Measurements from ENCODE around the gene KLK13. TPM values are rescaled to one million over a fixed set of nuclear protein-coding genes. Genes with fewer than 3 reads are reported as not detected.

The KLK13 gene
- total and polyA plus RNA-seq, 10 donors = 0.13 TPM; not detected in 9

DNA sequence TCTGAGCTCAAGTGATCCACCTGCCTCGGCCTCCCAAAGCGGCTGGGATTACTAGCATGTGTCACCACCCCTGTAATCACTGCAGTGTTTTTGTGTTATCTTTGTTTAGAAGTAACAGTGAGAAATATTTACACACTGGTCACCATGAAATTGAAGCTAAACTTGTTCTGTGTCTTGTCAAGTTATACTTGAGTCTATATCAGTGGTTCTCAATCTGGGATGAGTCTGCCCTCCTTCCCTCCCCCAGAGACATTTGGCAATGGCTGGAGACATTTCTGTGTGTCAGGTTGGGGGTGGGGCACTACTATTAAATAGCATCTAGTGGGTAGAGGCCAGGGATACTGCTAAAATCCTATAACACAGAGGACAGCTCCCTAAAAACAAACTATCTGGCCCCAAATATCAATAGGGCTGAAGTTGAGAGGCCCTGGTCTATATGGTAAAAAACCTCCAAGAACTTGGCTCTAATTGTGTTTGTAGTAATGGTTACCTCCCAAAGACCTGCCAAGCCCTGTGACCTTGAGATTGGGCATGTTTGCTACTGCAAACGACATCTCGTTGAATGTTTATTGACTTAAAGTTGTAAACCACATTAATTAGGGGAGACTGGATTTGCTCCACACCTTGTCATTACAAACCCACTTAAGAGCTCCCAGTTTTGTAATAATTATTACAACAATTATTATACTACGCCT is 36.4 kb upstream of the KLK13 start:
- intact Hi-C loops (cut with DNase I; ENCODE audit: low total_unique reads) = no loop called here
- Histone ChIP-seq H3K36me3 (peaks cover 0 to 82% (median 36%) of the 10 kb centered on the region in 6 donors), H3K4me3 (no peak overlapping the region), H3K27me3 (replicated peaks in 1 of 7) (no peaks in the 10 kb centered on the region), H3K27ac (no peak overlapping the region), H3K4me1 (peaks cover 0 to 55% (median 18%) of the 10 kb centered on the region in 6 donors), H3K9me3 (no peaks in the 10 kb centered on the region)
- no peak for DNase-seq
- TF ChIP-seq, protein P1, sequence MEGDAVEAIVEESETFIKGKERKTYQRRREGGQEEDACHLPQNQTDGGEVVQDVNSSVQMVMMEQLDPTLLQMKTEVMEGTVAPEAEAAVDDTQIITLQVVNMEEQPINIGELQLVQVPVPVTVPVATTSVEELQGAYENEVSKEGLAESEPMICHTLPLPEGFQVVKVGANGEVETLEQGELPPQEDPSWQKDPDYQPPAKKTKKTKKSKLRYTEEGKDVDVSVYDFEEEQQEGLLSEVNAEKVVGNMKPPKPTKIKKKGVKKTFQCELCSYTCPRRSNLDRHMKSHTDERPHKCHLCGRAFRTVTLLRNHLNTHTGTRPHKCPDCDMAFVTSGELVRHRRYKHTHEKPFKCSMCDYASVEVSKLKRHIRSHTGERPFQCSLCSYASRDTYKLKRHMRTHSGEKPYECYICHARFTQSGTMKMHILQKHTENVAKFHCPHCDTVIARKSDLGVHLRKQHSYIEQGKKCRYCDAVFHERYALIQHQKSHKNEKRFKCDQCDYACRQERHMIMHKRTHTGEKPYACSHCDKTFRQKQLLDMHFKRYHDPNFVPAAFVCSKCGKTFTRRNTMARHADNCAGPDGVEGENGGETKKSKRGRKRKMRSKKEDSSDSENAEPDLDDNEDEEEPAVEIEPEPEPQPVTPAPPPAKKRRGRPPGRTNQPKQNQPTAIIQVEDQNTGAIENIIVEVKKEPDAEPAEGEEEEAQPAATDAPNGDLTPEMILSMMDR (IDR thresholded peaks at IDR 0.05 in 8 of 11, conservative IDR thresholded peaks at IDR 0.05 in 3 of 11) = no peak
- TF ChIP-seq POLR2AphosphoS5 (IDR thresholded peaks at IDR 0.05) (no peak), POLR2A (IDR thresholded peaks at IDR 0.05) (no peak)
- 81 to 88% (median 87%) methylated on average over 5 of the region's 5 CpGs for WGBS, 5 donors

GRCh38 chr19:51100601-51101000 is 35.7 kb upstream of the KLK13 start:
- no peak overlapping the region for H3K27ac ChIP-seq
- TF ChIP-seq, protein P1 (IDR thresholded peaks at IDR 0.05 in 8 of 11, conservative IDR thresholded peaks at IDR 0.05 in 3 of 11) = no peak
- TF ChIP-seq POLR2AphosphoS5 (IDR thresholded peaks at IDR 0.05) = no peak
- TF ChIP-seq POLR2A (IDR thresholded peaks at IDR 0.05) = no peak
- 62 to 83% (median 72%) methylated on average over 3 of the region's 3 CpGs for WGBS, 5 donors
- H3K36me3 ChIP-seq = peaks cover 0 to 84% (median 36%) of the 10 kb centered on the region in 6 donors
- peaks cover 0 to 48% (median 18%) of the 10 kb centered on the region in 6 donors for H3K4me1 ChIP-seq
- no peak overlapping the region for H3K4me3 ChIP-seq
- H3K27me3 ChIP-seq (replicated peaks in 1 of 7) = no peaks in the 10 kb centered on the region
- intact Hi-C loops (cut with DNase I; ENCODE audit: low total_unique reads) = no loop called here
- no peaks in the 10 kb centered on the region for H3K9me3 ChIP-seq
- DNase-seq = no peak

GRCh38 chr19:51099047-51099382 is 34.1 kb upstream of the KLK13 start:
- Histone ChIP-seq H3K4me3 (peak overlapping the region in 3 of 8 donors; percentile 15 to 43 (median 21)), H3K9me3 (no peaks in the 10 kb centered on the region), H3K36me3 (peaks cover 0 to 76% (median 35%) of the 10 kb centered on the region in 6 donors), H3K27me3 (replicated peaks in 1 of 7) (no peaks in the 10 kb centered on the region), H3K27ac (peak overlapping the region in 3 of 8 donors; percentile 28 to 84 (median 45)), H3K4me1 (peaks cover 0 to 45% (median 19%) of the 10 kb centered on the region in 6 donors)
- no peak for DNase-seq
- 72 to 81% (median 78%) methylated on average over 11 to 22 of the region's 22 CpGs for WGBS, 5 donors
- TF ChIP-seq, protein P1 (IDR thresholded peaks at IDR 0.05 in 8 of 11, conservative IDR thresholded peaks at IDR 0.05 in 3 of 11) = no peak
- TF ChIP-seq POLR2A (IDR thresholded peaks at IDR 0.05) = no peak
- no peak for TF ChIP-seq POLR2AphosphoS5 (IDR thresholded peaks at IDR 0.05)
- intact Hi-C loops (cut with DNase I; ENCODE audit: low total_unique reads) = no loop called here

DNA sequence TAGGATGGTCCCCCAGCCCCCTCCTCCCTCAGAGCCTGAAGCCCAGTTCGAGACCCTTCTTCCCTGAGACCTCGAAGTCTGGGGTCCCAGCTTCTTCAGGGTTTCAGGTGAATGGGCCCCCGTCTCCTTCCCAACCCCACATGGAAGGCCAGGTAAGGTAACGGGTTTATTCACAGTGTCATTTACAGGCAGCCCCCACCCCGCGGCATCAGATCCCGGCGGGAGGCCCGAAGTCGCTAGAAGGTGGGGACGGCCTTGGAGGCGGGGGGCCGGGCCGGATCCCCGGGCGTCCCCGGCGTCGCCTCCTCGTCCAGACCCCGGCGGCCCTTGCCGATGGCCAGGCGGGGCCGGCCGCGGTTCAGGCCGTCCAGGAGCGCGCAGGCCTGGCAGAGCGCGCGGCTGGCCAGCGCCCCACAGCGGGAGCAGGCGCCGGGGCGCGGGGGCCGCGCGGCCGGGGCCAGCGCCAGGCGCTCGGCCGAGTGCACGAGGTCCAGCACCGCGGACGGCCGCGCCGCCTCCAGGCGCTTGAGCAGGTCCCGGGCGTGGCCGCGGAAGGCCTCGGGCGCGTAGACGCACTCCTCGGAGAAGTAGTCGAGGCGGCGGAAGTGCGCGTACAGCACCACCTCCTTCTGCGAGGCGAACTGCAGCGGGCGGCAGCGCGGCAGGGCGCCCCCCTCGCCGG is 33.6 kb upstream of the KLK13 start:
- H3K4me3 ChIP-seq = peak overlapping the region in 3 of 8 donors; percentile 15 to 43 (median 21)
- H3K27ac ChIP-seq = peak overlapping the region in 3 of 8 donors; percentile 28 to 84 (median 45)
- DNase-seq = peak; percentile 83
- no peaks in the 10 kb centered on the region for H3K9me3 ChIP-seq
- 65 to 91% (median 81%) methylated on average over 24 to 78 of the region's 78 CpGs for WGBS, 5 donors
- TF ChIP-seq, protein P1 (IDR thresholded peaks at IDR 0.05 in 8 of 11, conservative IDR thresholded peaks at IDR 0.05 in 3 of 11) = peak in 2 of 11 experiments; percentile 23 to 33
- TF ChIP-seq POLR2A (IDR thresholded peaks at IDR 0.05) (no peak), POLR2AphosphoS5 (IDR thresholded peaks at IDR 0.05) (peak in 2 of 3 donors; percentile 12 to 48)
- H3K36me3 ChIP-seq = peaks cover 0 to 71% (median 30%) of the 10 kb centered on the region in 6 donors
- peaks cover 0 to 40% (median 17%) of the 10 kb centered on the region in 6 donors for H3K4me1 ChIP-seq
- intact Hi-C loops (cut with DNase I; ENCODE audit: low total_unique reads) = no loop called here
- H3K27me3 ChIP-seq (replicated peaks in 1 of 7) = no peaks in the 10 kb centered on the region
